Smooth muscle cell of the brain vasculature (primary cell): ENCODE measurements around the gene SLC25A27.
A peak's percentile ranks its signal among the peaks of the same experiment; 100 is the strongest.
"Not testable (repeated sequence)": the region's sequence is repeated elsewhere in the genome, so short reads cannot be mapped to it uniquely, and the experiment has no call there.

ENCODE experiments used
- DNase-seq: peaks from one replicate; pipeline ENCODE4 v3.0.0-alpha.2; 2012; ENCODE audit warnings: low read depth, low spot score

SLC25A27 gene

GRCh38 chr6:46652603-46653438 is at the start of gene SLC25A27, which contains the start of gene CYP39A1:
TSS of gene SLC25A27 (plus strand) at chr6:46652975. CDS start at chr6:46653193, 218 bp downstream.
TSS of gene CYP39A1 (minus strand) at chr6:46652818. CDS start at chr6:46652582, 236 bp downstream.
- peak; percentile 43 for DNase-seq

- no peak for DNase-seq
These were observed 47.5 kb upstream of the SLC25A27 start for GRCh38 chr6:46605091-46605797.

GRCh38 chr6:46606338-46606737 is 46.4 kb upstream of the SLC25A27 start:
- DNase-seq, result no peak

GRCh38 chr6:46610862-46611553 is 41.8 kb upstream of the SLC25A27 start:
- no peak for DNase-seq

GRCh38 chr6:46612645-46613044 is 40.1 kb upstream of the SLC25A27 start:
- DNase-seq, result no peak

GRCh38 chr6:46618726-46619125 is 34.0 kb upstream of the SLC25A27 start:
- no peak for DNase-seq

- peak; percentile 33 for DNase-seq
These were observed 26.4 kb upstream of the SLC25A27 start for GRCh38 chr6:46626228-46626909.

- DNase-seq, result no peak
These were observed 25.8 kb upstream of the SLC25A27 start for GRCh38 chr6:46626976-46627375.

GRCh38 chr6:46628498-46628897 is 24.3 kb upstream of the SLC25A27 start:
- DNase-seq, result no peak

GRCh38 chr6:46628976-46629375 is 23.8 kb upstream of the SLC25A27 start:
- no peak for DNase-seq

GRCh38 chr6:46629691-46630090 is 23.1 kb upstream of the SLC25A27 start:
- DNase-seq, result no peak

GRCh38 chr6:46632053-46632452 is 20.7 kb upstream of the SLC25A27 start:
- no peak for DNase-seq

GRCh38 chr6:46635462-46635861 is 17.3 kb upstream of the SLC25A27 start:
- DNase-seq, result no peak

GRCh38 chr6:46637145-46637544 is 15.6 kb upstream of the SLC25A27 start:
- no peak for DNase-seq

- no peak for DNase-seq
These were observed 14.8 kb upstream of the SLC25A27 start for GRCh38 chr6:46637933-46638332.

GRCh38 chr6:46638650-46639049 is 14.1 kb upstream of the SLC25A27 start:
- DNase-seq, result no peak

- DNase-seq, result no peak
These were observed 9.6 kb upstream of the SLC25A27 start for GRCh38 chr6:46642928-46643751.

- no peak for DNase-seq
These were observed 7.5 kb upstream of the SLC25A27 start for GRCh38 chr6:46645265-46645664.

GRCh38 chr6:46648108-46648507 is 4.7 kb upstream of the SLC25A27 start:
- DNase-seq, result not testable (repeated sequence)

- DNase-seq, result no peak
These were observed 3.8 kb upstream of the SLC25A27 start for GRCh38 chr6:46648869-46649492.
